Measurements from ENCODE around the gene ARNT2. TPM values are rescaled to one million over a fixed set of nuclear protein-coding genes. Genes with fewer than 3 reads are reported as not detected.
A peak's percentile ranks its signal among the peaks of the same experiment; 100 is the strongest.

Gene ARNT2
- polyA plus RNA-seq, 4 donors = 54.3 to 67.1 (median 59.2) TPM

- DNase-seq (ENCODE audit: low read depth in 4 of 4, low spot score in 2 of 4) = no peak
These were observed 35.8 kb downstream of the ARNT2 start for GRCh38 chr15:80440024-80440423.

GRCh38 chr15:80441041-80441440 is 36.9 kb downstream of the ARNT2 start:
- DNase-seq (ENCODE audit: low read depth in 4 of 4, low spot score in 2 of 4) = no peak

- DNase-seq (ENCODE audit: low read depth in 4 of 4, low spot score in 2 of 4) = no peak
These were observed 37.5 kb downstream of the ARNT2 start for GRCh38 chr15:80441714-80442113.

DNA sequence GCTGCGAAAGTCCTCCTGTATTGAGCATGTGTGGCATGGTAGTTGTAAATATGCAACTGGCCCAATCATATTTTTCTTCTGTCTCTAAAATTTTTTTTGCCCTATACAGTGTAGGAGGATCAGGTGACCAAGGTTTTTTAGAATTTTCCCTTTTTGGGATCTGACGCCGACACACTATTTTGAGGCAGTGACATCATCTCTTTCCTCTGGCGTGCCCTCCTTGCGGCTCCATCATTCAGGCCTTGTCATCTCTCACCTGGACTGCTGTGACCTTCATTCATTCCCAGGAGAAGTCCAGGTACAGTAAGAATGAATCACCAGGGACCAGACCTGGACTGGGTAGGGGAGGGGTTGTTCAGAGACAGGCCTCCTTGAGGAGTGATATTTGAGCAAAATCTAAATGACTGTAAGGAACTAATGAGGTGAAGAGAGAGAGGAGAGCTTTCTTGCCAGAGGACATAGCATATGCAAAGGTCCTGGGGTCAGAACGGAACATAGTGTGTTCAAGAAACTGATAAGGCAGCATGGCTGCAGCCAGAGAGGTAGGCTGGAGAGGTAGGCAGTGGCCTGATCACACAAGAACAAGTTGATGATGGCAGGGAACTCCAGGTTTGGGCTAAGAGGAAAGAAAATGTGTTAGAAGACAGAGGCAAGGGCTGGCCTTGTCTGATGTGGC is 38.7 kb downstream of the ARNT2 start:
- no peak for DNase-seq (ENCODE audit: low read depth in 4 of 4, low spot score in 2 of 4)

DNA sequence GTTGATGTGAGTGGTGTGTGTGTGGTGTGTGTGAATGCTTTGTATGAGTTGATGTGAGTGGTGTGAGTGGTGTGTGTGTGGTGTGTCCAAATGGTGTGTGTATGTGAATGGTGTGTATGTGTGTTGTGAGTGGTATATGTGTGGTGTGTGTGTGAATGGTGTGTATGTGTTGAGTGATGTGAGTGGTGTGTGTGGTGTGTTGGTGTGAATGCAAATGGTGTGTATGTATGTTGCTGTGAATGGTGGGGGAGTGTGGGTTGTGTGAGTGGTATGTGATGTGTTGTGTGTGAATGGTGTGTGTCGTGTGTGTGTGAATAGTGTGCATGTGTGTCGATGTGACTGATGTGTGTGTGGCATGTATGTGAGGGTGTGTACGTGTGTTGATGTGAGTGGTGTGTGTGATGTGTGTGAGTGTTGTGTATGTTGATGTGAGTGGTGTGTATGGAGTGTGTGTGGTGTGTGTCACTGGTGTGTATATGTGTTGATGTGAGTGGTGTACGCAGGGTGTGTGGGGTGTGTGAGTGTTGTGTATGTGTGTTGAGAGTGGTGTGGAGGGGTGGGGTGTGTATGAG is 40.6 kb downstream of the ARNT2 start:
- DNase-seq (ENCODE audit: low read depth in 4 of 4, low spot score in 2 of 4) = no peak

DNA sequence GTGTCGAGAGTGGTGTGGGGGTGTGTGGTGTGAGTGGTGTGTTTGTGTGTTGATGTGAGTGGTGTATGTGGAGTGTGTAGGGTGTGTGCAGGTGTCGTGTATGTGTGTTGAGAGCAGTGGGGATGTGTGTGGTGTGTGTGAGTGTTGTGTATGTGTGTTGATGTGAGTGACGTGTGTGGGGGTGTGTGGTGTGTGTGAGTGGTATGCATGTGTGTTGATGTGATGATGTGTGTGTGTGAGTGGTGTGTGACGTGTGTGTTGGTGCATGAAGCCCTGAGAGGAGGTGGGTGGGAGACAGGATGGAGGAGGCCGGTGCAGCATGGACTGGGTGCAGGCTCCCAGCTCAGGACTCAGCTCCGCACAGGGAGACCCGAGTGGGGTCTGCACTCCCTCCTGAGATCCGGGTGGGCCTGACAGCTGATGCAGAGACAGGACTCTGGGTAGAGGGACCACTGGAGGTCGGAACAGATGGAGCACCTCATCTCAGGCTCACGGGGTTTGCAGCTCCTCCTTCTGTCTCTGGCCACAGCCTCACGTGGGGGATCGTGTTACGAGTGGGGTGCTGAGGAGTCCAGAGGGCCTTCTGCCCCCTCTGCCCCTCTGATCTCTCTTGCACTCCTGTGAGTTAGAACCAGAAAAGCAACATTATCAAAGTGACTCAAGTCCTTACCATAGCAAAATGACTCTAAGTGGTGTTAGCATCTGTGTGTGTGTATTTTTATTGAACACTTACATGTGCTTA is 41.3 kb downstream of the ARNT2 start:
- no peak for DNase-seq (ENCODE audit: low read depth in 4 of 4, low spot score in 2 of 4)

DNA sequence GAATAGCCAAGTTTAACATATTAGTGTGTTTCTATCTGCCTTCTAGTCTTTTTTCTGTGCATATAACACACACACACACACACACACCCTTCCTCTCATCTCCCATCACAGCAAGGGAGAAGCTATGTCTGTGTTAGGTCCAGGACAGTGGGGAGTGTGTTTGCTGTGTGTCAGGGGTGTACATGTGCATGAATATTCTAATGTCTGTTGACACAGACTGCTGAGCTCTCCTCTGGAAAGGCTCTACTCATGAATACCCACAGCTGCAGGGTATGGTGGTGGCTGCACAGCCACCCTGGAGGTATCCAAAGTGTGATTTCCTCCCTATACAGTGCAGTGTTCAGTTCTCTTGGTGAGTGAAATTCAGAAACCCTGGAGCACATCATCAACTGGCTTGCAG is 42.9 kb downstream of the ARNT2 start:
- DNase-seq (ENCODE audit: low read depth in 4 of 4, low spot score in 2 of 4) = no peak

GRCh38 chr15:80449825-80450224 is 45.6 kb downstream of the ARNT2 start:
- DNase-seq (ENCODE audit: low read depth in 4 of 4, low spot score in 2 of 4) = no peak

DNA sequence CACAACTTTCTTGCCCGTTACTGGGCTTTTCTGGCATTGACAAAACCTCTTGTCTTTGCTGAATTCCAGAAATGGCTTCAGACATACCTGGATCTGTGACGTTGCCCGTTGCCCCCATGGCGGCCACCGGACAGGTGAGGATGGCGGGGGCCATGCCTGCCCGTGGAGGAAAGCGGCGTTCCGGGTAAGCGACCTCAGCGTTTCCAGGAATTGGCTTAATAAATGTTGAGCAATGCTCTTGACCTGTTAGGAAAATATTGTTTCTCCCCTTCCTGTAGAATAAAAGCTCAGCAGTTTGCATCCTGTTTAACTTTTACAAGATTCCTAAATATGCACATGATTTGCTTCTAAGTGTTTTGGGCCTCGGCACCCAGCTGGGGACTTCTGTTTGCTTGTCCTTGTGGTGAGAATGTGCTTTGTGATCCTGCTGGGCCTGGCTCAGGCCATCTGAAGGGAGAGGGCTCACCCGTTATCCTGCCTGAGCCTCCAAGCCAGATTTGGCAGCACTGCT is 46.7 kb downstream of the ARNT2 start:
- no peak for DNase-seq (ENCODE audit: low read depth in 4 of 4, low spot score in 2 of 4)

GRCh38 chr15:80452166-80452565 is 48.0 kb downstream of the ARNT2 start:
- DNase-seq (ENCODE audit: low read depth in 4 of 4, low spot score in 2 of 4) = no peak

GRCh38 chr15:80455051-80455648 is 51.0 kb downstream of the ARNT2 start:
- DNase-seq (ENCODE audit: low read depth in 4 of 4, low spot score in 2 of 4) = no peak

DNA sequence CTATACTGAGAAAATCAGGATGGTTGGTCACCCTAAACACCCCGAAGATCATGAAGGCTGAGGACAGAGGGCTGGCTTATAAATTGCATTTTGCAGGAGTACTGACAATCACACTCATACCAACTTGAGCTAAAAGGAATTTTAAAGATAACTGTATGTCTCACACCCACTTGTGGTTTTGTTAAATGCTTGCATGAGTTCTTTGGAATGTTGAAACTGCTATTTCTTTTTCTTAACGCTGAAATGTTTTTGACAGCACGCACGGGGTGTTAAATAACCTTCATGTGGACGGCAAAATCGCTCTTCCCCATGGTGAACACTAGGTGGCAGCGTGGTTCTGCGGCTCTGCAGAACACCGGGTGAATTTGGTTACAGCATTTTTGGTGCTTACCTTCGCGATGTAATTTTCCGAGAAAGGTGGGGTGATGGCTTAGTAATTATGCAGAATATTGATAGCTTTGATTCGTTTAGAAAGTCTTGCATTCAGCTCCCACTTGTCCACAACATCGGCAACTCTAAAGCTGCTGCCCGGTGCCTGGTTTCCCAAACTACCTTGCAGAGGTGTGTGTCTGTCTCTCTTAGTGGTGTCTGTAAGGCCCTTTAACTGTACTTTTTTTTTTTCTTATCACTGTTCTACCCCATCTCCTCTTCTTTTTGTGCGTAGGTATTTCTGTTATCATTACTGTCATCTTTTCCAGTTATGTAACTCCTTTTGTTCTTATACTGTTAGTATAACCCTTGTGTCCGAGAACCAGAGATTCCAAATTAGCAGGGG is 51.7 kb downstream of the ARNT2 start:
- DNase-seq (ENCODE audit: low read depth in 4 of 4, low spot score in 2 of 4) = peak in 3 of 4 donors; percentile 20 to 45 (median 43)

DNA sequence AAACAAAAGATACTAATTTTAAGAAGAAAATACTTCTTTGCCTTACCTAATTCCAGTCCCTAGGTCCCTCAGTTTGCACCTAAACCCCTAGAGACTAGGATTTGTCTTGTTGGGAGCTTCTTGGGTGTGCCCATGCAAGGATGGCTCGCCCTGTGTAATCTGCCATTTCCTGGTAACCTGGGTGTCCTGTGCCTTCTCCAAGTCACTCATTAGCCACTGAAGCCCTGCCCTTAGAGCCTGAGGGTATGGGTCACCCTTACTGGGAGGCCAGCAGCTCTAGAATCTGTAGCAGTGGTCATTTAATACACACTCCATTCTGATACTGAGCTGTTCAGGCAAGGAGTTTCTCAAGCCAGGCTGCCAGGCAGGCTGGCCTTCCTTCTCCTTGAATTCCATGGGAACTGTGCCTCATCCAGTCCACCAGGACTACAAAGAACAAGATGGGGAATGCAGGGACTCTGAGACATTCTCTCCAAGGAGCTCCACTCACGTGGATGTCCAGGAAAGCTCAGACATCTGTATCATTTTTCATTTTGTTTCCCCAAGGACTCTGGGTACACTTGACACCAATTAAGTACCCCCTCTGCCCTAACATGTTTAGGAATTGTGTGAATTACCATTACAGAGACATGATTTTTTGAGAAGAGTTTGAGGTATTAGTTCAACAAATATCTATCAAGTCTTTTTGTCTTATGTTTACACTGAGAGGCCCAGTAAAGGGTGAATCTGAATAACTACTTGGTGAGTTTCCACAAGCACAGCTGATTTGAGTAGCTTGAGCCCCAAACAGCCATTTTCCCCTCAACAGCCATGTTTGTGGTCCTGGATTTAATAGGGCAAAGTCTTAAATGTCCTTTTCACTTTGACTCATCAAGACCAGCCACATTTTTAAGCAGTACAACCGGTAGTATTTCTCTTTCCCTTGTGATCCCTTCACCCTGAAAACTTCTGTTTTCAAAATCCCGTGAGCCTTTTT is 52.6 kb downstream of the ARNT2 start:
- DNase-seq (ENCODE audit: low read depth in 4 of 4, low spot score in 2 of 4) = no peak

DNA sequence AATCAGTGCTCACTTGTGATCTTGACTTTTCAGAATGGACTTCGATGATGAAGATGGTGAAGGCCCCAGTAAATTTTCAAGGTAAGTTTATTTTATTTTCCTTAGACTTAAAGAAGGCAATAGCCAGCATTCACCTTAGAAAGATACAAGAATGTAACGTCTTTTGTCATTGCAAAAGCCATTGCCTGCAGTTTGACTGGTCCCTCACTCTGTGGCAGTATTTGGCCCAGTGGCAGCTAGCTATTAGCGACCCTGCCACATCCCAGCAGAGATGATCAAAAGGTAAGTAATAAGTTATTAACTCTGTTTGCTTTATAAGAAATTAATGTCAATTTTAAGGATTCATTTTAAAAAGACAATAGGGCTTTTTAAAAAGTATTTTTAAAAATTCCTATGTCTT is 53.7 kb downstream of the ARNT2 start:
- DNase-seq (ENCODE audit: low read depth in 4 of 4, low spot score in 2 of 4) = no peak

DNA sequence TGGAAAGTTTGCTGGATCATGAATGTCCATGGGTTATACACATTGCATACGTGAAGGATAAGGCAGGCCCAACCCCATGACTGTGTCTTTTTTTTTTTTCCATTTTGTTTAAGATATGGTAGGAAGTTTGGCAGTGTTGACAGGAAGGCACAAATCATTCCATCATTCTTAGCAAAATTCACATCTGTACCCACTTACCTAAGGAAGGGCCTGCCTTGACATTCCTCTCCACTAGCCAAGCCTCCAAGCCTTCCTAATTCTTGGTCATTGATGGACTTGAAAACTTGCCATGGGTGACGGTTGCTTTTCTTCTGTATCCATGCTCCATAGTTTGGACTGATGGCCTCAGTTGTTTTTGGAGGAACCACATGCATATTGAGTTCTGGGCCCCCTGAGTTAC is 54.4 kb downstream of the ARNT2 start:
- DNase-seq (ENCODE audit: low read depth in 4 of 4, low spot score in 2 of 4) = no peak

- no peak for DNase-seq (ENCODE audit: low read depth in 4 of 4, low spot score in 2 of 4)
These were observed 55.2 kb downstream of the ARNT2 start for GRCh38 chr15:80459380-80459779.

DNA sequence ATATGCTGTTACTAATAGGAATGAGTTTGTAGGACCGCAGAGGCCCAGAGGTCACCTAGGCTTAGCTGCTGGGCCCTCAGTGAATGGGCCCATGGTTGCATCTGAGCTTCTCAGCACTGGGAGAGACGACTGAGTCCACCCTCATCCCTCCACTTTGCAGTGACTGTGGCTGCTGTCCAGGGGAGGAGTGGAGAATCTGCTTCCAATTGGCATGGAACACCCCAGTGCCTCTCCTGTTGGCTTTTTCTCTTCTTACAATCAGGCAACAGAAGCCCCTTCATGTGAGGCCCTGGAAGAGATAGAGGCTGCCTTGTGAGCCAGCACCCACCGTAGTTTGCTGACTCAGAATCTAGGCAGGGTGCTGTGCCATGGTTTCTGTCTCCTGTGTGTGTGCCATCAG is 55.6 kb downstream of the ARNT2 start:
- DNase-seq (ENCODE audit: low read depth in 4 of 4, low spot score in 2 of 4) = no peak

DNA sequence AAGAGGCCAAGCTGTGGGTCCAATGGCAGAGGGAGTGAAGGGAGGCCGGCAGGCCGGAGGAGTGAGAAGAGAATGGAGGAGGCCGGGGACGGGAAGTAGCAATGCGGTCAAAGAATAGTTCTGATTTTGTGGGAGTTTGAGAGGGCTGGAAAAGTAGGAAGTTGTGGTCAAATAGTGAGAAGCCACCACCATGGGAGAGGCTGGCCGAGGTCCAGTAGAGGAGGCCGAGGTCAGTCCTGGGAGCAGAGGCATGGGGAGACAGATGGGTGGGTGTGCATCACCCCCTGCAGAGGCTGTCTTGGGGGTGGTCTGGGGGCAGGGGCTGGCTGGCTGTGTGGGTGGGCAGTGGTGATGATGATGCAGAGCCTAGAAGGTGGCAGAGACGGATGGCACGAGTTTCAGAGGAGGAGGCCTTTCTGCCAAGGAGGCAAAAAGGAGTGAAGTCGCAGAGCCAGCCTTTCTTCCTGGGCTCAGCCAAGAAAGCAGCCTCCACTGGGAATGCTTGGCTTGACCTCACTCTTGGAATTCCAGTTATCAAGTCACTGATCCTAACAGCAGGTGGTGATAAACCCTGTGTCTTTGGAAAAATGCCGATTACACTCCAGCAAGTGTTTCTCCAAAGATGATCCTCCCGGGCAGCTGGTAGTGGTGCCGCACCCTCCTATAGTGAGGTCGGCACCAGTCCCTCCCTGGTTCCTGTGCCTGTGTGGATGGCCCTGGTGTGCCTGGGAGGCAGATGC is 57.3 kb downstream of the ARNT2 start:
- DNase-seq (ENCODE audit: low read depth in 4 of 4, low spot score in 2 of 4) = no peak

DNA sequence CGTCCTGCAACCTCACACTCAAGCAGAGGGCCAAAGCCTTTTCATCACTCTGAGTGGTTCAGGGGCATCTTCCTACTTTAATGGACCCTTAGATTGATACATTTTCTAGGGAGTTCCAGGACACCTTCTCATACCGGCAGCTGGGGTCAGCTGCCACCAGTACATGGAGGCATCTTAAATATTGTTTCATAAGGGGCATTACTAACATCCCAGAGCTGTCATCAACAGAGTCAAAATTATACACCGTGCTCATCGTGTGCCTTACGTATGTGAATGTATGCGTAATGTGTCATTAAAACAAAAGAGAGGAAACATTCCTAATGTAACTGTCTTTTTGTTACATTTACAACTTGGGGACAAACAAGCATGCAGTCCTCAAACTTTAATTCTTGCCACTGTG is 57.9 kb downstream of the ARNT2 start:
- DNase-seq (ENCODE audit: low read depth in 4 of 4, low spot score in 2 of 4) = no peak
